Spleen (tissue), 11 donors: Measurements from ENCODE around the gene CIRBP. TPM values are rescaled to one million over a fixed set of nuclear protein-coding genes. Genes with fewer than 3 reads are reported as not detected.
A peak's percentile ranks its signal among the peaks of the same experiment; 100 is the strongest.

Experiments used
- DNase-seq: peaks from one replicate; pipeline ENCODE4 v3.0.0-alpha.2; 2020
- H3K27ac ChIP-seq, 8 donors: fragments of 200-600 bp; sonication (generic) in 7 of 8; 1 replicate in 4 of 8; 2 replicates in 4 of 8; pipeline versions ENCODE4 v1.5.0 to v1.8.0; 2016 to 2021; ENCODE audit warnings: inconsistent platforms in 4 of 8, mild to moderate bottlenecking in 4 of 8, moderate library complexity in 1 of 8
- H3K27me3 ChIP-seq, 7 donors: fragments of 200-600 bp; sonication (generic) in 6 of 7; replicated peaks in 1 of 7; 1 replicate in 4 of 7; 2 replicates in 3 of 7; pipeline versions ENCODE4 v1.5.0 to v1.8.0; 2016 to 2021; ENCODE audit warnings: inconsistent platforms in 3 of 7, mild to moderate bottlenecking in 1 of 7
- H3K36me3 ChIP-seq, 6 donors: fragments of 200-600 bp; sonication (generic) in 5 of 6; 1 replicate in 4 of 6; 2 replicates in 2 of 6; pipeline versions ENCODE4 v1.5.0 to v1.8.0; 2016 to 2021; ENCODE audit warnings: inconsistent platforms in 2 of 6
- H3K4me1 ChIP-seq, 6 donors: fragments of 200-600 bp; sonication (generic) in 5 of 6; 1 replicate in 3 of 6; 2 replicates in 3 of 6; pipeline versions ENCODE4 v1.5.0 to v1.8.0; 2016 to 2021; ENCODE audit warnings: inconsistent platforms in 3 of 6
- H3K4me3 ChIP-seq, 8 donors: fragments of 200-600 bp; sonication (generic) in 7 of 8; 1 replicate in 4 of 8; 2 replicates in 4 of 8; pipeline versions ENCODE4 v1.5.0 to v1.8.0; 2016 to 2021; ENCODE audit warnings: inconsistent platforms in 4 of 8, mild to moderate bottlenecking in 4 of 8, moderate library complexity in 2 of 8
- H3K9me3 ChIP-seq, 8 donors: fragments of 200-600 bp; sonication (generic) in 7 of 8; 1 replicate in 4 of 8; 2 replicates in 4 of 8; pipeline versions ENCODE4 v1.5.0 to v1.8.0; 2016 to 2021; ENCODE audit warnings: inconsistent platforms in 4 of 8
- POLR2A ChIP-seq, 3 donors: fragments of 450-650 bp; IDR thresholded peaks; one replicate each; pipeline ENCODE4 v1.5.1; 2017; ENCODE audit warnings: antibody characterized with exemption in 3 of 3, mild to moderate bottlenecking in 1 of 3
- WGBS, 5 donors: extraction: QIAGEN DNeasy Blood & Tissue Kit in 3 of 5; methylation state at CpG; one replicate each; pipeline versions ENCODE4 v1.1.5 to v1.1.7; 2013 to 2018; 5-methylcytosine and 5-hydroxymethylcytosine counted together
- intact Hi-C: fragments of 100-400 bp; cut with DNase I; formaldehyde crosslinking; loops from one replicate; pipeline ENCODE4 v1.15.0; 2023; ENCODE audit warnings: low total_unique reads
- polyA plus RNA-seq, 3 donors: library from polyadenylated mRNA; stranded (reverse); fragments of 200-250 nt; gene quantifications; one replicate each; pipeline ENCODE4 v1.2.1, GENCODE V29; 2013
- total RNA-seq, 7 donors: library from RNA; depleted of rRNA in 3 of 7; stranded (reverse); fragments of >200 nt in 3 of 7; fragmentation: NEBNext Ultra II Directional in 4 of 7; extraction: Animal tissue kit (Norgen Biotek cat#: 25700) in 4 of 7; gene quantifications; one replicate each; pipeline versions ENCODE4 v1.1.0 to v1.2.1, GENCODE V29; 2016 to 2021
- TF ChIP-seq, protein P1 (sequence below), 11 experiments: fragments of 200-600 bp in 7 of 11; fragments of 450-650 bp in 4 of 11; sonication (generic) in 4 of 11; IDR thresholded peaks in 8 of 11; conservative IDR thresholded peaks in 3 of 11; 1 replicate in 7 of 11; 2 replicates in 4 of 11; pipeline versions ENCODE4 v1.4.0 to v1.8.0; 2016 to 2021; ENCODE audit warnings: antibody characterized with exemption in 11 of 11, inconsistent platforms in 4 of 11, mild to moderate bottlenecking in 1 of 11
- donor health status: healthy with polysubstance abuse.
- donor health status: DM: no; HTN: no; CAD: no; lungs with moderate emphysema.
- donor health status: DM: no; HTN: no; CAD: no.
- donor health status: Bipolar disorder and iron deficiency.
- donor health status: healthy.
- donor health status: DM: no; HTN: no; CAD: no.
- donor health status: DM: yes; HTN: yes; CAD: no.

The CIRBP gene
- total and polyA plus RNA-seq, 10 donors = 333 to 894 (median 516) TPM

DNA sequence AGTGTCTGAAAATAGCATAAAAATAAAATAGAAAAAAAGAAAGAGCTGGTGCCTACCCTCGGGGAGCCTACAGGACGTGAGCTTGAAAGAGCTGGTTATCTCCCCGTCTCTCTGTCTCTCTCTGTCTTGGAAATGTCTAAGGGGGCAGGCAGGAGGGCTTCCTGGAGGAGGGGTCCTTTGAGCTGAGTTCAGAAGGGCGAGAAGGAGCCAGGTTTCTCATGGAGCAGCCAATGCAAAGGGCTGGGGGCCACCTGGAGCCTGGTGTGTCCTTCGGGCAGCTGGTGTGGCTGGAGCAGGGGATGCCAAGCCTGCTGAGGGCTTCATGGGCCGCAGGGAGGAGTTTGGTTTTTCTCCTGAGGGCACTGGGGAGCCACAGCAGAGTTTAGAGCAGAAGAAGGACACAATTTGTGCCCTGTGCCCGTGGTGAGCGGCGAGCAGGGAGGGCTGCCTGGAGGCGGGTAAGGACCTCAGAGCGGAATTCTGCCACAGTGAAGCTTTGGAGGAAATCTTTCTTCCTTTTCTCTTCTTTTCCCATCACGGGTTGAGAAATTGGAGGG lies 55.2 kb downstream of the CIRBP start:
- Histone ChIP-seq H3K9me3 (no peaks in the 10 kb centered on the region), H3K4me3 (peak overlapping the region in 3 of 8 donors; percentile 2 to 58 (median 34)), H3K36me3 (no peaks in the 10 kb centered on the region), H3K27ac (peak overlapping the region in 1 of 8 donors; percentile 50), H3K27me3 (peaks cover 3 to 88% (median 33%) of the 10 kb centered on the region in 7 donors), H3K4me1 (peaks cover 5 to 20% (median 11%) of the 10 kb centered on the region in 6 donors)
- intact Hi-C loops = no loop called here
- DNase-seq = no peak
- 54 to 72% (median 71%) methylated on average over 11 to 12 of the region's 12 CpGs for WGBS, 5 donors
- TF ChIP-seq POLR2A (IDR thresholded peaks at IDR 0.05) = no peak
- TF ChIP-seq, protein P1, sequence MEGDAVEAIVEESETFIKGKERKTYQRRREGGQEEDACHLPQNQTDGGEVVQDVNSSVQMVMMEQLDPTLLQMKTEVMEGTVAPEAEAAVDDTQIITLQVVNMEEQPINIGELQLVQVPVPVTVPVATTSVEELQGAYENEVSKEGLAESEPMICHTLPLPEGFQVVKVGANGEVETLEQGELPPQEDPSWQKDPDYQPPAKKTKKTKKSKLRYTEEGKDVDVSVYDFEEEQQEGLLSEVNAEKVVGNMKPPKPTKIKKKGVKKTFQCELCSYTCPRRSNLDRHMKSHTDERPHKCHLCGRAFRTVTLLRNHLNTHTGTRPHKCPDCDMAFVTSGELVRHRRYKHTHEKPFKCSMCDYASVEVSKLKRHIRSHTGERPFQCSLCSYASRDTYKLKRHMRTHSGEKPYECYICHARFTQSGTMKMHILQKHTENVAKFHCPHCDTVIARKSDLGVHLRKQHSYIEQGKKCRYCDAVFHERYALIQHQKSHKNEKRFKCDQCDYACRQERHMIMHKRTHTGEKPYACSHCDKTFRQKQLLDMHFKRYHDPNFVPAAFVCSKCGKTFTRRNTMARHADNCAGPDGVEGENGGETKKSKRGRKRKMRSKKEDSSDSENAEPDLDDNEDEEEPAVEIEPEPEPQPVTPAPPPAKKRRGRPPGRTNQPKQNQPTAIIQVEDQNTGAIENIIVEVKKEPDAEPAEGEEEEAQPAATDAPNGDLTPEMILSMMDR (IDR thresholded peaks at IDR 0.05 in 8 of 11, conservative IDR thresholded peaks at IDR 0.05 in 3 of 11) = no peak

Other genes starting within 250 kb of the CIRBP start
- 100 to 1,000 TPM; 187 to 275 (median 240) TPM for gene TMEM259, start 248.2 kb upstream of the CIRBP start, total RNA-seq
- 100 to 1,000 TPM; 172 to 560 (median 460) TPM for gene TMEM259, start 248.2 kb upstream of the CIRBP start, polyA plus RNA-seq
- gene RNU6-2, start 247.8 kb upstream of the CIRBP start, total RNA-seq = not detected
- gene RNU6-2, start 247.8 kb upstream of the CIRBP start, polyA plus RNA-seq = not detected
- 100 to 1,000 TPM; 102 to 296 (median 233) TPM for gene CNN2, start 242.7 kb upstream of the CIRBP start, total RNA-seq
- 100 to 1,000 TPM; 126 to 147 (median 140) TPM for gene CNN2, start 242.7 kb upstream of the CIRBP start, polyA plus RNA-seq
- gene ABCA7, start 229.2 kb upstream of the CIRBP start, total RNA-seq = 100 to 1,000 TPM in 3 of 7 donors, 10 to 100 TPM in 4; 64.6 to 162 (median 94.7) TPM
- gene ABCA7, start 229.2 kb upstream of the CIRBP start, polyA plus RNA-seq = 100 to 1,000 TPM in 2 of 3 donors, 10 to 100 TPM in 1; 67.5 to 197 (median 152) TPM
- gene ARHGAP45, start 202.2 kb upstream of the CIRBP start, total RNA-seq = 100 to 1,000 TPM; 161 to 258 (median 237) TPM
- 100 to 1,000 TPM; 205 to 356 (median 329) TPM for gene ARHGAP45, start 202.2 kb upstream of the CIRBP start, polyA plus RNA-seq
- 100 to 1,000 TPM; 106 to 152 (median 123) TPM for gene POLR2E, start 174.0 kb upstream of the CIRBP start, total RNA-seq
- 100 to 1,000 TPM in 2 of 3 donors, 10 to 100 TPM in 1; 70.8 to 144 (median 105) TPM for gene POLR2E, start 174.0 kb upstream of the CIRBP start, polyA plus RNA-seq
- gene GPX4, start 165.3 kb upstream of the CIRBP start, total RNA-seq = 100 to 1,000 TPM; 138 to 275 (median 216) TPM
- gene GPX4, start 165.3 kb upstream of the CIRBP start, polyA plus RNA-seq = 100 to 1,000 TPM; 480 to 562 (median 522) TPM
- gene SBNO2, start 95.1 kb upstream of the CIRBP start, total RNA-seq = 100 to 1,000 TPM in 5 of 7 donors, 10 to 100 TPM in 2; 51.7 to 230 (median 168) TPM
- gene SBNO2, start 95.1 kb upstream of the CIRBP start, polyA plus RNA-seq = 10 to 100 TPM; 16.2 to 62.0 (median 29.8) TPM
- 10 to 100 TPM; 52.1 to 85.0 (median 75.3) TPM for gene STK11, start 63.6 kb upstream of the CIRBP start, total RNA-seq
- 100 to 1,000 TPM in 1 of 3 donors, 10 to 100 TPM in 2; 44.0 to 107 (median 46.7) TPM for gene STK11, start 63.6 kb upstream of the CIRBP start, polyA plus RNA-seq
- gene CBARP, start 31.3 kb upstream of the CIRBP start, total RNA-seq = 1 to 10 TPM in 1 of 7 donors, under 1 TPM in 5, not detected in 1; 0.12 to 1.2 (median 0.41) TPM
- gene CBARP, start 31.3 kb upstream of the CIRBP start, polyA plus RNA-seq = under 1 TPM in 2 of 3 donors, not detected in 1; 0.05 to 0.48 TPM
- 100 to 1,000 TPM in 4 of 7 donors, 10 to 100 TPM in 3; 49.1 to 131 (median 102) TPM for gene ATP5F1D, start 27.6 kb upstream of the CIRBP start, total RNA-seq
- 100 to 1,000 TPM; 164 to 166 (median 165) TPM for gene ATP5F1D, start 27.6 kb upstream of the CIRBP start, polyA plus RNA-seq
- 100 to 1,000 TPM in 4 of 7 donors, 10 to 100 TPM in 3; 42.1 to 223 (median 138) TPM for gene MIDN, start 20.7 kb upstream of the CIRBP start, total RNA-seq
- 10 to 100 TPM; 16.5 to 48.9 (median 19.1) TPM for gene MIDN, start 20.7 kb upstream of the CIRBP start, polyA plus RNA-seq
- gene FAM174C, start 6.2 kb downstream of the CIRBP start, total RNA-seq = 10 to 100 TPM; 35.8 to 69.6 (median 43.9) TPM
- 100 to 1,000 TPM in 1 of 3 donors, 10 to 100 TPM in 2; 82.9 to 134 (median 88.6) TPM for gene FAM174C, start 6.2 kb downstream of the CIRBP start, polyA plus RNA-seq
- gene EFNA2, start 16.5 kb downstream of the CIRBP start, total RNA-seq = not detected
- not detected for gene EFNA2, start 16.5 kb downstream of the CIRBP start, polyA plus RNA-seq
- 100 to 1,000 TPM in 1 of 7 donors, 10 to 100 TPM in 6; 64.0 to 133 (median 85.2) TPM for gene NDUFS7, start 114.6 kb downstream of the CIRBP start, total RNA-seq
- 100 to 1,000 TPM in 1 of 3 donors, 10 to 100 TPM in 2; 75.5 to 106 (median 78.0) TPM for gene NDUFS7, start 114.6 kb downstream of the CIRBP start, polyA plus RNA-seq
- gene GAMT, start 132.2 kb downstream of the CIRBP start, total RNA-seq = 10 to 100 TPM in 4 of 7 donors, 1 to 10 TPM in 3; 7.1 to 14.5 (median 11.2) TPM
- 10 to 100 TPM; 15.2 to 20.4 (median 18.2) TPM for gene GAMT, start 132.2 kb downstream of the CIRBP start, polyA plus RNA-seq
- 100 to 1,000 TPM in 3 of 7 donors, 10 to 100 TPM in 4; 43.8 to 137 (median 94.6) TPM for gene DAZAP1, start 138.3 kb downstream of the CIRBP start, total RNA-seq
- 100 to 1,000 TPM in 2 of 3 donors, 10 to 100 TPM in 1; 80.0 to 133 (median 106) TPM for gene DAZAP1, start 138.3 kb downstream of the CIRBP start, polyA plus RNA-seq
- gene RPS15, start 169.1 kb downstream of the CIRBP start, total RNA-seq = 1,000 to 10,000 TPM in 6 of 7 donors, 100 to 1,000 TPM in 1; 932 to 4,344 (median 1,309) TPM
- 1,000 to 10,000 TPM; 4,275 to 5,849 (median 5,793) TPM for gene RPS15, start 169.1 kb downstream of the CIRBP start, polyA plus RNA-seq
- under 1 TPM; 0.07 to 0.56 (median 0.20) TPM for gene APC2, start 180.8 kb downstream of the CIRBP start, total RNA-seq
- gene APC2, start 180.8 kb downstream of the CIRBP start, polyA plus RNA-seq = under 1 TPM; 0.02 to 0.29 (median 0.02) TPM
- 10 to 100 TPM; 31.3 to 52.8 (median 40.3) TPM for gene C19orf25, start 209.9 kb downstream of the CIRBP start, total RNA-seq
- 10 to 100 TPM; 24.7 to 56.6 (median 38.8) TPM for gene C19orf25, start 209.9 kb downstream of the CIRBP start, polyA plus RNA-seq
- 1 to 10 TPM; 1.1 to 4.2 (median 1.8) TPM for gene PCSK4, start 221.0 kb downstream of the CIRBP start, total RNA-seq
- 1 to 10 TPM; 1.9 to 2.4 (median 2.0) TPM for gene PCSK4, start 221.0 kb downstream of the CIRBP start, polyA plus RNA-seq
- 1 to 10 TPM in 5 of 7 donors, under 1 TPM in 1, not detected in 1; 0.65 to 2.6 (median 1.6) TPM for gene REEP6, start 221.8 kb downstream of the CIRBP start, total RNA-seq
- 1 to 10 TPM; 1.2 to 1.6 (median 1.5) TPM for gene REEP6, start 221.8 kb downstream of the CIRBP start, polyA plus RNA-seq
- gene ADAMTSL5, start 243.7 kb downstream of the CIRBP start, total RNA-seq = 1 to 10 TPM in 4 of 7 donors, under 1 TPM in 3; 0.26 to 2.0 (median 1.3) TPM
- gene ADAMTSL5, start 243.7 kb downstream of the CIRBP start, polyA plus RNA-seq = under 1 TPM; 0.13 to 0.42 (median 0.27) TPM